ENCODE measurements around the gene ECI1. TPM values are rescaled to one million over a fixed set of nuclear protein-coding genes. Genes with fewer than 3 reads are reported as not detected.

ECI1 gene
- polyA plus RNA-seq, 3 donors, result 29.9 to 74.5 (median 52.3) TPM

GRCh38 chr16:2197765-2198164 is 53.6 kb downstream of the ECI1 start:
- intact Hi-C loops (cut with micrococcal nuclease), result loop anchor here in 1 of 2 donors (5.0 kb wide), 1 partner anchor 55 kb away; the partner anchor contains the start of gene ECI1
- peak overlapping the region in 1 of 2 donors; percentile 76 for H3K4me3 Mint-ChIP-seq
- no peak overlapping the region for H3K9ac ChIP-seq (ENCODE audit: insufficient read depth, low read length, poor library complexity, severe bottlenecking)
- no peaks in the 10 kb centered on the region for H4K20me1 ChIP-seq (ENCODE audit: insufficient read depth, low read length)
- TF ChIP-seq CTCF (IDR thresholded peaks at IDR 0.05), result no peak
- H3K36me3 ChIP-seq (replicated peaks in 1 of 2; ENCODE audit: control insufficient read depth in 1 of 2, insufficient read depth in 2 of 2, low read length in 2 of 2), result no peaks in the 10 kb centered on the region
- peaks cover 35 to 56% of the 10 kb centered on the region in 2 donors for H3K27me3 ChIP-seq (ENCODE audit: control insufficient read depth in 2 of 2, insufficient read depth in 2 of 2, low read length in 2 of 2)
- H3K27me3 Mint-ChIP-seq (ENCODE audit: low read depth in 3 of 3), result peaks cover 52 to 79% (median 60%) of the 10 kb centered on the region in 3 donors
- H3K4me2 ChIP-seq (replicated peaks; ENCODE audit: extremely low read depth, low read length, poor library complexity, severe bottlenecking), result no peak overlapping the region
- H3K9me3 Mint-ChIP-seq, result peaks cover 0 to 18% (median 6%) of the 10 kb centered on the region in 7 donors
- peaks cover 3 to 7% of the 10 kb centered on the region in 2 donors for H3K4me1 ChIP-seq (ENCODE audit: control insufficient read depth in 1 of 2, insufficient read depth in 2 of 2, low read length in 2 of 2)
- no peak overlapping the region for H3K4me3 ChIP-seq (replicated peaks in 1 of 3; ENCODE audit: low read depth in 2 of 3, low read length in 3 of 3)
- peaks cover 0 to 7% of the 10 kb centered on the region in 2 donors for H3K9me3 ChIP-seq (replicated peaks in 1 of 2; ENCODE audit: control insufficient read depth in 1 of 2, insufficient read depth in 1 of 2, low read length in 2 of 2)
- DNase-seq, result no peak
- H2AFZ ChIP-seq (ENCODE audit: insufficient read depth, low read depth, low read length, poor library complexity, severe bottlenecking), result no peak overlapping the region
- no peaks in the 10 kb centered on the region for H3K36me3 Mint-ChIP-seq
- H3K27ac Mint-ChIP-seq, result no peak overlapping the region
- H3K4me1 Mint-ChIP-seq, result peaks cover 4% of the 10 kb centered on the region
- no peak overlapping the region for H3K27ac ChIP-seq (ENCODE audit: low read depth in 1 of 2, low read length in 2 of 2)
- no peaks in the 10 kb centered on the region for H3K79me2 ChIP-seq (ENCODE audit: insufficient read depth, low read length)
- WGBS (ENCODE audit: insufficient coverage), result 76% methylated on average over 5 of the region's 6 CpGs

- intact Hi-C loops (cut with micrococcal nuclease), result loop anchor here in 1 of 2 donors (5.0 kb wide), 1 partner anchor 55 kb away; the partner anchor contains the start of gene ECI1
- no peak for TF ChIP-seq CTCF (IDR thresholded peaks at IDR 0.05)
- H3K9ac ChIP-seq (ENCODE audit: insufficient read depth, low read length, poor library complexity, severe bottlenecking), result no peak overlapping the region
- H2AFZ ChIP-seq (ENCODE audit: insufficient read depth, low read depth, low read length, poor library complexity, severe bottlenecking), result no peak overlapping the region
- no peak overlapping the region for H3K4me2 ChIP-seq (replicated peaks; ENCODE audit: extremely low read depth, low read length, poor library complexity, severe bottlenecking)
- no peaks in the 10 kb centered on the region for H3K36me3 ChIP-seq (replicated peaks in 1 of 2; ENCODE audit: control insufficient read depth in 1 of 2, insufficient read depth in 2 of 2, low read length in 2 of 2)
- H3K27me3 Mint-ChIP-seq (ENCODE audit: low read depth in 3 of 3), result peaks cover 52 to 82% (median 60%) of the 10 kb centered on the region in 3 donors
- no peak overlapping the region for H3K4me3 ChIP-seq (replicated peaks in 1 of 3; ENCODE audit: low read depth in 2 of 3, low read length in 3 of 3)
- no peaks in the 10 kb centered on the region for H4K20me1 ChIP-seq (ENCODE audit: insufficient read depth, low read length)
- peaks cover 3 to 7% of the 10 kb centered on the region in 2 donors for H3K4me1 ChIP-seq (ENCODE audit: control insufficient read depth in 1 of 2, insufficient read depth in 2 of 2, low read length in 2 of 2)
- H3K27ac ChIP-seq (ENCODE audit: low read depth in 1 of 2, low read length in 2 of 2), result no peak overlapping the region
- H3K79me2 ChIP-seq (ENCODE audit: insufficient read depth, low read length), result no peaks in the 10 kb centered on the region
- H3K9me3 Mint-ChIP-seq, result peaks cover 0 to 16% (median 4%) of the 10 kb centered on the region in 7 donors
- peaks cover 0 to 7% of the 10 kb centered on the region in 2 donors for H3K9me3 ChIP-seq (replicated peaks in 1 of 2; ENCODE audit: control insufficient read depth in 1 of 2, insufficient read depth in 1 of 2, low read length in 2 of 2)
- H3K4me1 Mint-ChIP-seq, result peaks cover 4% of the 10 kb centered on the region
- peaks cover 35 to 56% of the 10 kb centered on the region in 2 donors for H3K27me3 ChIP-seq (ENCODE audit: control insufficient read depth in 2 of 2, insufficient read depth in 2 of 2, low read length in 2 of 2)
- no peaks in the 10 kb centered on the region for H3K36me3 Mint-ChIP-seq
- 26% methylated on average over 20 of the region's 32 CpGs for WGBS (ENCODE audit: insufficient coverage)
- no peak for DNase-seq
- no peak overlapping the region for H3K27ac Mint-ChIP-seq
- peak overlapping the region; percentile 27 to 76 for H3K4me3 Mint-ChIP-seq
These were observed 54.3 kb downstream of the ECI1 start for GRCh38 chr16:2196981-2197511.
